Lower leg skin (tissue), 4 donors: Measurements from ENCODE around the gene TOP3B. TPM values are rescaled to one million over a fixed set of nuclear protein-coding genes. Genes with fewer than 3 reads are reported as not detected.

ENCODE experiments used
- DNase-seq, 2 donors: peaks; one replicate each; pipeline ENCODE4 v3.0.0-alpha.2; 2019; ENCODE audit warnings: low spot score in 2 of 2
- H3K4me3 ChIP-seq: fragments of 200-600 bp; sonication (generic); 2 replicates; pipeline ENCODE4 v1.5.1; 2017; ENCODE audit warnings: mild to moderate bottlenecking, low read depth; ENCODE audit not compliant: poor library complexity, severe bottlenecking
- CTCF ChIP-seq, 3 donors: fragments of 450-650 bp; IDR thresholded peaks; one replicate each; pipeline ENCODE4 v1.5.1; 2016; ENCODE audit warnings: antibody characterized with exemption in 3 of 3, mild to moderate bottlenecking in 3 of 3, moderate library complexity in 2 of 3
- POLR2A ChIP-seq, 2 donors: fragments of 450-650 bp; IDR thresholded peaks; one replicate each; pipeline ENCODE4 v1.6.1; 2016 to 2017; ENCODE audit warnings: antibody characterized with exemption in 2 of 2, mild to moderate bottlenecking in 1 of 2, moderate library complexity in 1 of 2
- WGBS, 2 donors: methylation state at CpG; one replicate each; pipeline ENCODE4 v1.1.5; 2018; 5-methylcytosine and 5-hydroxymethylcytosine counted together
- intact Hi-C: fragments of 100-400 bp; cut with DNase I; formaldehyde crosslinking; loops from one replicate; pipeline ENCODE4 v1.15.0; 2023; ENCODE audit warnings: low total_unique reads
- total RNA-seq, 4 donors: library from RNA; depleted of rRNA; stranded (reverse); fragments of >200 nt; gene quantifications; one replicate each; pipeline ENCODE4 v1.1.0, GENCODE V29; 2016

The TOP3B gene
- total RNA-seq, 4 donors from 2014 or later, result 23.6 to 53.6 (median 29.7) TPM

GRCh38 chr22:21909871-21910270, 72.7 kb downstream of the TOP3B start:
- H3K4me3 ChIP-seq, result no peak overlapping the region
- WGBS, 2 donors, result 90 to 98% methylated on average over 2 of the region's 2 CpGs
- DNase-seq, result no peak
- TF ChIP-seq CTCF (IDR thresholded peaks at IDR 0.05) (no peak), POLR2A (IDR thresholded peaks at IDR 0.05) (no peak)
- intact Hi-C loops, result no loop called here

GRCh38 chr22:21907638-21908522, 74.7 kb downstream of the TOP3B start:
- TF ChIP-seq POLR2A (IDR thresholded peaks at IDR 0.05) (no peak), CTCF (IDR thresholded peaks at IDR 0.05) (no peak)
- H3K4me3 ChIP-seq, result no peak overlapping the region
- DNase-seq, result no peak
- intact Hi-C loops, result no loop called here
- WGBS, 2 donors, result 95 to 99% methylated on average over 7 of the region's 7 CpGs

Other genes starting within 250 kb of the TOP3B start
- 1 to 10 TPM; 1.9 to 5.4 (median 2.8) TPM for gene YPEL1, start 247.0 kb downstream of the TOP3B start, total RNA-seq
- gene MAPK1, start 115.1 kb downstream of the TOP3B start, total RNA-seq, result 100 to 1,000 TPM in 1 of 4 donors, 10 to 100 TPM in 3; 72.3 to 121 (median 85.2) TPM
- 10 to 100 TPM; 18.3 to 29.5 (median 25.8) TPM for gene PPM1F, start 29.9 kb downstream of the TOP3B start, total RNA-seq